A673 (cell line): ENCODE measurements around the gene NCOR2. TPM values are rescaled to one million over a fixed set of nuclear protein-coding genes. Genes with fewer than 3 reads are reported as not detected.

Experiments used
- BruUV-seq: library from RNA; stranded (reverse); fragments of 400-500 nt; replicated peaks from 2 replicates; lab custom pipeline; 2021; lab: Mats Ljungman, UMichigan
- CTCF ChIA-PET: fragments of 300-600 bp; sonication (Branson Sonifier 250); formaldehyde crosslinking; loops from one replicate; lab custom pipeline; 2022; ENCODE audit warnings: antibody characterized with exemption; lab: Charles Lee
- POLR2A ChIA-PET: fragments of 300-600 bp; sonication (Branson Sonifier 250); formaldehyde crosslinking; loops from one replicate; lab custom pipeline; 2022; ENCODE audit warnings: antibody characterized with exemption; ENCODE audit not compliant: low non-redundant PET; lab: Charles Lee
- DNase-seq: peaks from one replicate; pipeline ENCODE4 v3.0.0-alpha.2; 2015; ENCODE audit warnings: low spot score
- H3K27ac ChIP-seq: fragments of 200-600 bp; sonication (generic); 2 replicates; pipeline ENCODE4 v1.5.1; 2016; ENCODE audit warnings: mixed run types, low read depth, mild to moderate bottlenecking, mixed read lengths, antibody characterized with exemption, low read length; ENCODE audit not compliant: poor library complexity, severe bottlenecking
- H3K27me3 ChIP-seq: fragments of 200-600 bp; sonication (generic); replicated peaks from 2 replicates; pipeline ENCODE4 v1.6.1; 2017; ENCODE audit warnings: mixed run types, low read depth, mild to moderate bottlenecking, mixed read lengths, antibody characterized with exemption, low read length; ENCODE audit not compliant: insufficient read depth, poor library complexity
- H3K36me3 ChIP-seq: fragments of 200-600 bp; sonication (generic); 2 replicates; pipeline ENCODE4 v1.6.1; 2016; ENCODE audit warnings: mixed run types, mild to moderate bottlenecking, mixed read lengths, antibody characterized with exemption, low read length; ENCODE audit not compliant: insufficient read depth, poor library complexity, severe bottlenecking
- H3K4me1 ChIP-seq: fragments of 200-600 bp; sonication (generic); 2 replicates; pipeline ENCODE4 v1.6.1; 2017; ENCODE audit warnings: mixed run types, mild to moderate bottlenecking, mixed read lengths, antibody characterized with exemption, low read length; ENCODE audit not compliant: insufficient read depth, poor library complexity, severe bottlenecking
- H3K4me3 ChIP-seq: fragments of 200-600 bp; sonication (generic); 2 replicates; pipeline ENCODE4 v1.5.1; 2016; ENCODE audit warnings: low read depth, mixed run types, mild to moderate bottlenecking, mixed read lengths, low read length; ENCODE audit not compliant: poor library complexity, severe bottlenecking
- H3K9me3 ChIP-seq: fragments of 200-600 bp; sonication (generic); 2 replicates; pipeline ENCODE4 v1.6.1; 2016; ENCODE audit warnings: mixed run types, low read depth, mild to moderate bottlenecking, mixed read lengths, antibody characterized with exemption, low read length; ENCODE audit not compliant: poor library complexity, severe bottlenecking
- EZH2 ChIP-seq: fragments of 200-600 bp; sonication (generic); IDR thresholded peaks from 2 replicates; pipeline ENCODE4 v1.6.1; 2017; ENCODE audit warnings: borderline replicate concordance, low read depth, mild to moderate bottlenecking, mixed read lengths, antibody characterized with exemption, low read length; ENCODE audit not compliant: poor library complexity, severe bottlenecking
- intact Hi-C: fragments of 100-400 bp; cut with micrococcal nuclease; formaldehyde crosslinking; loops from one replicate; pipeline ENCODE4 v1.10.0; 2022; ENCODE audit not compliant: unreplicated experiment
- total RNA-seq: library from RNA; stranded (reverse); gene quantifications from 2 replicates; pipeline ENCODE4 v1.2.3, GENCODE V29; 2021
- TF ChIP-seq, protein P1 (sequence below): fragments of 300-800, 200-600 bp; sonication (generic); conservative IDR thresholded peaks from 2 replicates; pipeline ENCODE4 v1.5.1; 2017; ENCODE audit warnings: low read depth, mild to moderate bottlenecking, antibody characterized with exemption, low read length, moderate library complexity, mixed read lengths

The NCOR2 gene
- total RNA-seq, 1 experiment from 2014 or later = 227 TPM

DNA sequence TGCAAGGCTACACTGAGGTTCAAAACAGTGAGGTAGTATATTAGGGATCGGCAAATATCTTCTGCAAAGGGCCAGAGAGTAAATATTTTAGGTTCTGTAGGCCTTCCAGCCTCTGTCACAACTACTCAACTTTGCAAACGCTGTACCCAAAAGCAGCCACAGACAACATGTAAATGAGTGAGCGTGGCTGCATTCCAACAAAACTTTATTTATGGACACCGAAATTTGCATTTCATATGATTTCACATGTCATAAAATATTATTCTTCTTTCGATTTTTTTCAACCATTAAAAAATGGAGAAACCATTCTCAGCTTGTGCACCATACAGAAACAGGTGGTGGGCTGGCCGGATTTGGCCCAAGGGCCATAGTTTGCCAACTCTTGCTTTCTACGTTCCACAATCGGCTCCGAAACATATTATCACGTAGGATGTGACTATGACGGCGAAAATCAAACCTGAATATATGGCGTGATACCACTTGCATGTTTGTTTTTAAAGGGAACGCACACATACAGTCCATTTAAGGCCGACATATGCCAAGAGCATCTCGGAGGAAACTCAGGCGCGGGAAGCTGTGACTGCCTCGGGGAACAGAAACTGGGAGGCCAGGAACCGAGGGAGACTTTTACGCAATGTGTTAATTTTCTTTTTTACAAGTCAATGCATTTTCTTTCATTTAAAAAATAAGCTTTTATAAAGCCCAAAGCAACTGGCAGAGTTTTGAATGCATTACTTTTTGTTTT lies 7.1 kb downstream of the NCOR2 start:
- Histone ChIP-seq H3K36me3 (no peaks in the 10 kb centered on the region), H3K4me3 (no peak overlapping the region), H3K27me3 (no peaks in the 10 kb centered on the region), H3K9me3 (no peaks in the 10 kb centered on the region), H3K27ac (no peak overlapping the region), H3K4me1 (peaks cover 49% of the 10 kb centered on the region)
- ChIA-PET CTCF (interaction anchor here (0.5 to 0.6 kb wide), 2 partner anchors 41 to 150 kb away, joined by 4 read pairs; no protein-coding TSS in a partner anchor), POLR2A (no interaction called here)
- intact Hi-C loops = no loop called here
- TF ChIP-seq, protein P1, sequence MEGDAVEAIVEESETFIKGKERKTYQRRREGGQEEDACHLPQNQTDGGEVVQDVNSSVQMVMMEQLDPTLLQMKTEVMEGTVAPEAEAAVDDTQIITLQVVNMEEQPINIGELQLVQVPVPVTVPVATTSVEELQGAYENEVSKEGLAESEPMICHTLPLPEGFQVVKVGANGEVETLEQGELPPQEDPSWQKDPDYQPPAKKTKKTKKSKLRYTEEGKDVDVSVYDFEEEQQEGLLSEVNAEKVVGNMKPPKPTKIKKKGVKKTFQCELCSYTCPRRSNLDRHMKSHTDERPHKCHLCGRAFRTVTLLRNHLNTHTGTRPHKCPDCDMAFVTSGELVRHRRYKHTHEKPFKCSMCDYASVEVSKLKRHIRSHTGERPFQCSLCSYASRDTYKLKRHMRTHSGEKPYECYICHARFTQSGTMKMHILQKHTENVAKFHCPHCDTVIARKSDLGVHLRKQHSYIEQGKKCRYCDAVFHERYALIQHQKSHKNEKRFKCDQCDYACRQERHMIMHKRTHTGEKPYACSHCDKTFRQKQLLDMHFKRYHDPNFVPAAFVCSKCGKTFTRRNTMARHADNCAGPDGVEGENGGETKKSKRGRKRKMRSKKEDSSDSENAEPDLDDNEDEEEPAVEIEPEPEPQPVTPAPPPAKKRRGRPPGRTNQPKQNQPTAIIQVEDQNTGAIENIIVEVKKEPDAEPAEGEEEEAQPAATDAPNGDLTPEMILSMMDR = no peak
- no peak for TF ChIP-seq EZH2
- no TSS peak for BruUV-seq
- no peak for DNase-seq

DNA sequence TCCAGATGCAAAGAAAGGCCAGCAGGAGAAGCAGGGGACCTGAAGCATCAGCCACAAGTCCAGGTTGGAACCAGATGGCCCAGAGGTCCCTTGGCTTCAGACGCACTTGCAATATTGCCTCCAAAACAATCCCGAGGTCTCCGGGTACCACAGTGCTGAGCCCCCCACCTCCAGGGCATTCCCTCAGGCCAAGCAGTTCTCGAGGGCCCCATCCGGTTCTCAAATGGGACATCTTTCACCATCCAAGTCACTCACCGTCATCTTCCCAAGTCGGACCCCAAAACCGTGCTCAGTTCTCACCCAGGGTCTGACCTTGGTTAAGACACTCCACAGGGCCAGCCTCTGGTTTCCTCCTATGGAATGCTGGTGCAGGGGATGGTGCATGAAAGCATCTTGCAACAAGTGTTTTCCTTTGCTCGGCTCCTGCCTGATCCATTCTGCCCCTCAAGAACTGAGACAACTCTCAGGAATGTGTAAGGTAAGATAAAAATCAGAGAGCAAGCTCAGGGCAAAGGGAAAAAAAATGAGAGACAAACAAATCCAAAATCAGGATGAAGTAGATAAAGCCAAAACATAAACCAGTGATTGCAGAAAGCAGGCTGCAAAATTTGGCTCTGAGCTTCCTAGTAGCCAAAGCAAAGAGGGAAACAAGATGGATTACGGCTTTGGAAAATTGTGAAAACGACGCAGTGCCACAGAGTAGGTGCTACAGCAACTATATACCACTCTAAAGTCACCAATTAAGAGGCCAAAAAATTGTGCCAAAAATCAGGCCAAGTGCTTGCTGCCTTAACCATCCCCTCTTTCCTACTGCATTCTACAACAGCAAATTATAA lies 8.0 kb downstream of the NCOR2 start:
- TF ChIP-seq, protein P1 = no peak
- no peak for TF ChIP-seq EZH2
- CTCF ChIA-PET = no interaction called here
- no peaks in the 10 kb centered on the region for H3K36me3 ChIP-seq
- no peaks in the 10 kb centered on the region for H3K27me3 ChIP-seq
- no peak for DNase-seq
- intact Hi-C loops = no loop called here
- POLR2A ChIA-PET = no interaction called here
- H3K4me3 ChIP-seq = no peak overlapping the region
- H3K9me3 ChIP-seq = no peaks in the 10 kb centered on the region
- peaks cover 40% of the 10 kb centered on the region for H3K4me1 ChIP-seq
- no peak overlapping the region for H3K27ac ChIP-seq
- no TSS peak for BruUV-seq

DNA sequence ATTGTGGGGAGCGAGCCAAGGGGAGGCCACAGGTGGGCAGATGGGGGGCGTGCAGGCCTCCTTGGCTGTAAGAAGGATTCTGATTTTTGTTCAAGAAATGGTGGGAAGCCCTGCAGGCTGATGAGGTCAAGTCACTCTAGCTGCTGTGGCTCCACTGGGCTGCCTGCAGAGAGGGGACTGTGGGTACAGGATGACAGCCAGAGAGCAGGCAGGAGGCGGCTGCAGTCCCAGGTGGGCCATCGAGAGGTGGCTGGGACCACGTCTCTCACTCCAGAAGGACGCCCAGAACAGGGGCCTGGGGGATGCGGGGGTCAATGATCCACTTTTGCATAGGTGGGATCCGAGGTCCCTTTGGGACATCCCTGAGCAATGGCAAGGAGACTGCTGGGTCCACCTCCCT lies 9.1 kb downstream of the NCOR2 start:
- DNase-seq = no peak
- no TSS peak for BruUV-seq
- intact Hi-C loops = no loop called here
- no peak overlapping the region for H3K4me3 ChIP-seq
- TF ChIP-seq EZH2 = no peak
- TF ChIP-seq, protein P1 = no peak
- no peak overlapping the region for H3K27ac ChIP-seq
- peaks cover 39% of the 10 kb centered on the region for H3K4me1 ChIP-seq
- POLR2A ChIA-PET = no interaction called here
- CTCF ChIA-PET = no interaction called here
- no peaks in the 10 kb centered on the region for H3K9me3 ChIP-seq
- no peaks in the 10 kb centered on the region for H3K36me3 ChIP-seq
- H3K27me3 ChIP-seq = no peaks in the 10 kb centered on the region
